Retinal pigment epithelial cell (primary cell): Measurements from ENCODE around the gene IGDCC3.

ENCODE experiments used
- DNase-seq: peaks from one replicate; pipeline ENCODE4 v3.0.0-alpha.2; 2010; ENCODE audit warnings: low read depth
- H3K4me3 ChIP-seq: 2 replicates; pipeline ENCODE4 v1.5.1; 2011; ENCODE audit warnings: mild to moderate bottlenecking, low read length, control low read depth, moderate library complexity
- TF ChIP-seq, protein P1 (sequence below): conservative IDR thresholded peaks from 2 replicates; pipeline ENCODE4 v1.5.1; 2011; ENCODE audit warnings: low read depth, low read length, control low read depth, inconsistent platforms

Gene IGDCC3

DNA sequence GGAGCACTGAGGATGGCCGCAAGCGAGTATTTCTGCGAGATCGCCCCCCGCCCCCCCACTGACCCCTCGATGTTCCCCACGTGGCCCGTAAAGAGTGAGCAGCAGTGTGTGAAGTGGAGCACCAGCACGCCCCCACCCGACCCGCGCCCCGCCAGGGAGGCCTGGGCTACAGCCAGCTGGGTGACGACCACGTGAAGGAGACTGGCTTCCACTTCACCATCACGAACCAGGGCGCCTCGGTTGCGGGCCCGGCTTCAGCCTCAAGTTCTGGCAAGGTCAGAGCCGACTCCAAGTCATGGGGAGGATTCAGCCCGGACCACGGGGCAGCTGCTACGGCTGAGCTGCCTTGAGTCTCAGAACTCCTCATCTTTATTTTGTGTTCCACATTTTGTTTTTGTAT, 75.7 kb downstream of the IGDCC3 start:
- H3K4me3 ChIP-seq: no peak overlapping the region
- no peak for DNase-seq
- TF ChIP-seq, protein P1, sequence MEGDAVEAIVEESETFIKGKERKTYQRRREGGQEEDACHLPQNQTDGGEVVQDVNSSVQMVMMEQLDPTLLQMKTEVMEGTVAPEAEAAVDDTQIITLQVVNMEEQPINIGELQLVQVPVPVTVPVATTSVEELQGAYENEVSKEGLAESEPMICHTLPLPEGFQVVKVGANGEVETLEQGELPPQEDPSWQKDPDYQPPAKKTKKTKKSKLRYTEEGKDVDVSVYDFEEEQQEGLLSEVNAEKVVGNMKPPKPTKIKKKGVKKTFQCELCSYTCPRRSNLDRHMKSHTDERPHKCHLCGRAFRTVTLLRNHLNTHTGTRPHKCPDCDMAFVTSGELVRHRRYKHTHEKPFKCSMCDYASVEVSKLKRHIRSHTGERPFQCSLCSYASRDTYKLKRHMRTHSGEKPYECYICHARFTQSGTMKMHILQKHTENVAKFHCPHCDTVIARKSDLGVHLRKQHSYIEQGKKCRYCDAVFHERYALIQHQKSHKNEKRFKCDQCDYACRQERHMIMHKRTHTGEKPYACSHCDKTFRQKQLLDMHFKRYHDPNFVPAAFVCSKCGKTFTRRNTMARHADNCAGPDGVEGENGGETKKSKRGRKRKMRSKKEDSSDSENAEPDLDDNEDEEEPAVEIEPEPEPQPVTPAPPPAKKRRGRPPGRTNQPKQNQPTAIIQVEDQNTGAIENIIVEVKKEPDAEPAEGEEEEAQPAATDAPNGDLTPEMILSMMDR: no peak

DNA sequence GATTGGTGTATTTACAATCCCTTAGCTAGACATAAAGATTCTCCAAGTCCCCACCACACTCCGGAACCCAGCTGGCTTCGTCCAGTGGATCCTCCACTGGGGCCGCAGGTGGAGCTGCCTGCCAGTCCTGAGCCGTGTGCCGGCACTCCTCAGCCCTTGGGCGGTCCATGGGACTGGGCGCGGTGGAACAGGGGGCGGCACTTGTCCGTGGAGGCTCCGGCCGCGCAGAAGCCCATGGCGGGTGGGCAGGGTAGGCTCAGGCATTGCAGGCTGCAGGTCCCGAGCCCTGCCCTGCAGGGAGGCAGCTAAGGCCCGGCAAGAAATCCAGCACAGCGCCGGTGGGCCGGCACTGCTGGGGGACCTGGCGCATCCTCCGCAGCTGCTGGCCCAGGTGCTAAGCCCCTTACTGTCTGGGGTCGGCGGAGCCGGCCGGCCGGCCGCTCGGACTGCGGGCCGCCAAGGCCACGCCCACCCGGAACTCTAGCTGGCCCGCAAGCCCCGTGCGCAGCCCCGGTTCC, 76.8 kb downstream of the IGDCC3 start:
- TF ChIP-seq, protein P1: no peak
- DNase-seq: no peak
- no peak overlapping the region for H3K4me3 ChIP-seq

DNA sequence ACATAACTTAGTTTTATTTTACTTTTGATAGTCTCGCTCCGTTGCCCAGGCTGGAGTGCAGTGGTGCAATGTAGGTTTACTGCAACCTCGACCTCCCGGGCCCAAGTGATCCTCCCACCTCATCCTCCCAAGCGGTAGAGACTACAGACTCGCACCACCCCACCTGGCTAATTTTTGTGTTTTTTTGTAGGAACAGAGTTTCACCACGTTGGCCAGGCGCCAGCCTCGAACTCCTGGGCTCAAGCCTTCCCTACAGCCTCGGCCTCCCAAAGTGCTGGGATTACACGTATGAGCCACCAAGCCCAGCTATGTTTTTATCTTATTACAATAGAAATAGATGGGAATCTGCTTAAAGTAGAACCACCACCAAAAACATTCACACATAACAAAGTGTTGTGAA, 79.1 kb downstream of the IGDCC3 start:
- H3K4me3 ChIP-seq: no peak overlapping the region
- TF ChIP-seq, protein P1: no peak
- DNase-seq: no peak

DNA sequence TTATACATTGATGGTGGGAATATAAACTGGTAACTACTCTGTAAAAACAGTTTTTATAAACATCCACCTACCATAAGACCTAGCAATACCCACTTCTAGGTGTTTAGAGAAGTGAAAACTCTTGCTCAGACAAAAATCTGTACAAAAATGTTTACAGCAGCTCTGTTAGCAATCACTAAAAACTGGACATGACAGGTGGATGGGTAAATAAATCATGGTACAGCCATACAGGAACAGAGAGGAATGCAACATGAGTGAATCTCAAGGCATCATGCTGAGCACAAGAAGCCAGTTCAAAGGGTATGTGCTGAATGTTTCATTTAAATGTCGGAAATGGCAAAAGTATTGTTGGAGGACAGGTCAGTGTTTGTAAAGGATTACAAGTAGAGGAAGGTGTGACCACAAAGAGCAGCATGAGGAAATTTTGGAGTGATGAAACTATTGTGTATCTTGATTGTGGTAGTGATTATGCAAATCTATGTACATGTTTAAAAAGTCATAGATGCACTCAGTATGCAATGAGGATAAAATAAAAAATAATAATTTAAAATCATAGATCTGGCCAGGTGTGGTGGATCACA, 84.8 kb downstream of the IGDCC3 start:
- TF ChIP-seq, protein P1: no peak

DNA sequence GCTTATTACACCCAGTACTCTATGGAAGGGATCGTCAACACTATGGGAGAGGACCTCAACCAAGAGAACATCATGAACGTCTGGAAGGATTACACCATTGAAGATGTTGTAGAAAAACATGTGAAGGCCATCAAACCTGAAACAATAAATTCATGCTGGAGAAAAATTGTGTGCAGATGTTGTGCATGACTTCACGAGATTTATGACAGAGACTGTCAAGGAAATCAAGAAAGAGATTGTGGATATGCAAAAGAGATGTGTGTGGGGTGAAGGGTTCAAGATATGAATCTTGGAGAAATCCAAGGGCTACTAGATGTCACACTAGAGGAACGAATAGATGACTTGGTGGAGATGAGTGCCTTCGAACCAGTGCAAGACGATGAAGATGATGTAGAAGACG, 87.6 kb downstream of the IGDCC3 start:
- H3K4me3 ChIP-seq: no peak overlapping the region
- no peak for DNase-seq
- TF ChIP-seq, protein P1: no peak

More for the DNA sequence above, 84.8 kb downstream of the IGDCC3 start:
- DNase-seq: no peak
- H3K4me3 ChIP-seq: no peak overlapping the region

DNA sequence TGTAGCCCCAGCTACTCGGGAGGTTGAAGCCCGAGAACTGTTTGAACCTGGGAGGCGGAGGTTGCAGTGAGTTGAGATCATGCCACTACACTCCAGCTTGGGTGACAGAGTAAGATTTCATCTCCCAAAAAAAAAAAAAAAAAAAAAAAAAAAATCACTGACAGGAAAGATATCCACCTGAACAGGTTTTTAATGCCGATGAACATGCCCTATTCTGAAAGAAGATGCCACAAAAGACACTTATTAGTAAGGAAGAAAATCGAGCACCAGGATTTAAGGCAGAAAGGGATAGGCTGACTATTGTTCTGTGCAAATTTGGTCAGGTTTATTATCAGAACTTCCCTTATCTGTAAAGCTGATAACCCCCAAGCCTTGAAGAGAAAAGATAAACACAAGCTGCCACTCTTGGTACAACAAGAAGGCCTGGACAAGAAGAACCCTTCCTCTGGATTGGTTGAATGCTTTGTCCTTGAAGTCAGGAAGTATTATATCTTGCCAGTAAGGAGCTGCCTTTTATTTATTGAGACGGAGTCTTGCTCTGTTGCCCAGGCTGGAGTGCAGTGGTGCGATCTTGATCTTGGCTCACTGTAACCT, 88.4 kb downstream of the IGDCC3 start:
- DNase-seq: no peak
- no peak overlapping the region for H3K4me3 ChIP-seq
- TF ChIP-seq, protein P1: no peak

DNA sequence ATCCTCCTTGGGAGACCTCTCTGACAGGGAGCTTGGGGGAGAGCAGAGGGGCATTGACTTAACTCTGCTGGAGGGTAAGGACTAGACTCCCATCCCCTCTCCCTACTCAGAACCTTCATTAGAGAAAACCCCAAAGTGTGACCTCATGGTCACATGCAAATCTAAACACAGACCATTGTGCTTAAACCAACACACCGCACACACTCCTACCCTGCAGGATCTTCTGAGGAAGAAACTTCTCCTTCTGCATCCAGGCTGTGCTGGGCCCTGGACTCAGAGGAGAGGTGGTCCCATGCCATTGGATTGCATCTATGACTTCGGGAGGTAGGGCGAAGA, 90.3 kb downstream of the IGDCC3 start:
- H3K4me3 ChIP-seq: peak overlapping the region; percentile 49
- TF ChIP-seq, protein P1: no peak
- no peak for DNase-seq
